ENCODE data around the gene SH3BP4. TPM values are rescaled to one million over a fixed set of nuclear protein-coding genes. Genes with fewer than 3 reads are reported as not detected.

The SH3BP4 gene
- total and polyA plus RNA-seq, 2 of the 8 experiments (the other 6 are each of a cell fraction or from before 2014, with no cell fraction given): 28.3 to 35.4 TPM

DNA sequence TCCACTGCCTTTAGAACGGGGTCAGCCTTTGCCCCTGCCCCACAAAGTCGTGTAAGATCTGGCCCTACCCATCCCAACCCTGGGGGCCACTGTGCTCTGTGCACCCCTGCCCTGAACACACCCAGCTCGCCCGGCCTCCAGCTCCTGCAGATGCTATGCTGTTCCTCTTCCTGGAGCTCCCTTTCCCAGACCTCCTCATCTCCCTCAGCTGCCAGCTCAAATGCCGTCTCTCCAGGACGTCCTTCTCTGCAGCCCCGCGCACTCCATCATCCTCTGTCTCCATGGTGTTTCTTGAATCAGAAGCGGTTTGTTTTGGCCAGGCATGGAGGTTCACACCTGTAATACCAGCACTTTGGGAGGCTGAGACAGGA, 94.1 kb downstream of the SH3BP4 start:
- H3K4ac ChIP-seq (replicated peaks; ENCODE audit: insufficient read length, low read depth, low read length): no peak overlapping the region
- H2BK15ac ChIP-seq (ENCODE audit: low read length): no peak overlapping the region
- no peaks in the 10 kb centered on the region for H3K23me2 ChIP-seq (ENCODE audit: low read depth, low read length)
- H3K27me3 ChIP-seq (replicated peaks in 1 of 4; ENCODE audit: control insufficient read depth in 3 of 4, extremely low read depth in 1 of 4, insufficient read depth in 3 of 4, low read length in 3 of 4): no peaks in the 10 kb centered on the region
- H2BK12ac ChIP-seq (ENCODE audit: low read depth, low read length): no peak overlapping the region
- no peaks in the 10 kb centered on the region for H3K9me3 ChIP-seq (ENCODE audit: insufficient read depth in 2 of 2, low read depth in 1 of 2, low read length in 1 of 2)
- no peak overlapping the region for H3K23ac ChIP-seq (ENCODE audit: insufficient read length)
- no peak overlapping the region for H4K8ac ChIP-seq (ENCODE audit: extremely low read depth, insufficient read depth, low read length)
- H4K5ac ChIP-seq (ENCODE audit: insufficient read length, low read depth, low read length): no peak overlapping the region
- H2BK20ac ChIP-seq (ENCODE audit: low read length): no peak overlapping the region
- no peak overlapping the region for H2AFZ ChIP-seq (ENCODE audit: low read length)
- H3K4me1 ChIP-seq (replicated peaks in 1 of 4; ENCODE audit: control insufficient read depth in 3 of 4, insufficient read depth in 4 of 4, low read length in 3 of 4): no peaks in the 10 kb centered on the region; a peak in 2 of 7 replicates
- DNase-seq (ENCODE audit: low read depth in 1 of 2, low spot score in 2 of 2) (no peak), FAIRE-seq (no peak)
- no peak overlapping the region for H3K4me3 ChIP-seq (ENCODE audit: extremely low read depth in 1 of 4, insufficient read depth in 2 of 4, low read depth in 3 of 4, low read length in 4 of 4)
- no peak overlapping the region for H4K91ac ChIP-seq (replicated peaks; ENCODE audit: insufficient read length, low read length)
- WGBS, 2 experiments (ENCODE audit: extremely low coverage in 1 of 2, insufficient coverage in 1 of 2, insufficient read length in 1 of 2, insufficient replicate concordance in 2 of 2, low coverage in 1 of 2, low lambda C conversion rate in 2 of 2, missing lambda C conversion rate in 1 of 2): 83% methylated on average over 9 of the region's 9 CpGs; no CpG with 5 or more reads in 1 of the 2 experiments
- no peak for TF ChIP-seq CBX8 (IDR thresholded peaks at IDR 0.05; ENCODE audit: borderline replicate concordance, low read depth, low read length)
- H2AK5ac ChIP-seq (ENCODE audit: low read depth, low read length): no peak overlapping the region
- no peak overlapping the region for H3K14ac ChIP-seq (ENCODE audit: insufficient read length)
- H3K9ac ChIP-seq (replicated peaks in 1 of 4; ENCODE audit: extremely low read depth in 1 of 4, low read depth in 3 of 4, low read length in 3 of 4): no peak overlapping the region
- H3K56ac ChIP-seq (replicated peaks; ENCODE audit: insufficient read length, low read depth, low read length): no peak overlapping the region
- no peak overlapping the region for H3K27ac ChIP-seq (ENCODE audit: low read depth, low read length)
- H2BK5ac ChIP-seq (ENCODE audit: low read depth, low read length): no peak overlapping the region
- peaks cover 22 to 41% (median 27%) of the 10 kb centered on the region in 4 experiments for H3K36me3 ChIP-seq (ENCODE audit: control insufficient read depth in 2 of 4, insufficient read depth in 4 of 4, low read length in 3 of 4)
- H3K18ac ChIP-seq (ENCODE audit: extremely low read depth, low read length): no peak overlapping the region; the same call in 1 of the 2 replicates
- peaks cover 7% of the 10 kb centered on the region; the same call in 1 of the 2 replicates for H3K79me1 ChIP-seq (ENCODE audit: low read depth, low read length)
- no peak overlapping the region for H2BK120ac ChIP-seq (replicated peaks; ENCODE audit: low read depth, low read length)
- ChIA-PET POLR2A (ENCODE audit: partially characterized antibody) (no interaction called here), CTCF (ENCODE audit: partially characterized antibody) (interaction anchor here (0.5 to 0.6 kb wide), 2 partner anchors 321 to 691 kb away, joined by 3 read pairs; no protein-coding TSS in a partner anchor)
- peaks cover 0 to 23% of the 10 kb centered on the region in 2 experiments; a peak in 1 of 4 replicates for H3K79me2 ChIP-seq (ENCODE audit: control insufficient read depth in 1 of 2, insufficient read depth in 2 of 2, low read length in 2 of 2)
- peaks cover 8 to 9% of the 10 kb centered on the region in 2 experiments for H4K20me1 ChIP-seq (replicated peaks in 1 of 2; ENCODE audit: control insufficient read depth in 1 of 2, insufficient read depth in 2 of 2, low read length in 2 of 2)
- no peak overlapping the region for H3K4me2 ChIP-seq (ENCODE audit: insufficient read depth in 1 of 2, low read depth in 2 of 2, low read length in 2 of 2)
